ENCODE data around the gene EPN3. TPM values are rescaled to one million over a fixed set of nuclear protein-coding genes. Genes with fewer than 3 reads are reported as not detected.

Gene EPN3
- polyA plus RNA-seq, 1 donor (not counting 4 experiments of a cell fraction or from before 2014, with no cell fraction given), result 66.7 TPM

GRCh38 chr17:50521514-50521913 lies 11.0 kb upstream of the EPN3 start:
- Histone ChIP-seq H3K4me2 (ENCODE audit: control insufficient read depth, extremely low read depth, insufficient read depth, low read depth, low read length) (no peak overlapping the region), H3K79me2 (ENCODE audit: control insufficient read depth, insufficient read depth, low read length) (peaks cover 2% of the 10 kb centered on the region), H3K27me3 (ENCODE audit: control insufficient read depth, extremely low read depth, insufficient read depth, low read length) (no peaks in the 10 kb centered on the region), H3K4me3 (ENCODE audit: control insufficient read depth in 2 of 3, extremely low read depth in 1 of 3, insufficient read depth in 2 of 3, low read depth in 1 of 3, low read length in 3 of 3) (no peak overlapping the region), H4K20me1 (ENCODE audit: control insufficient read depth, extremely low read depth, insufficient read depth, low read length) (no peaks in the 10 kb centered on the region), H3K9me1 (ENCODE audit: control insufficient read depth, extremely low read depth, insufficient read depth, low read length) (no peaks in the 10 kb centered on the region), H3K9ac (ENCODE audit: control insufficient read depth, extremely low read depth, insufficient read depth, low read length) (no peak overlapping the region), H2AFZ (ENCODE audit: control insufficient read depth, low read length) (no peak overlapping the region), H3K4me1 (ENCODE audit: control insufficient read depth, extremely low read depth, insufficient read depth, low read length) (peaks cover 72% of the 10 kb centered on the region), H3K36me3 (ENCODE audit: control insufficient read depth in 2 of 2, extremely low read depth in 1 of 2, insufficient read depth in 2 of 2, low read length in 2 of 2) (no peaks in the 10 kb centered on the region), H3K9me3 (ENCODE audit: control insufficient read depth, low read depth, low read length) (no peaks in the 10 kb centered on the region), H3K27ac (ENCODE audit: control insufficient read depth, insufficient read depth, low read length) (no peak overlapping the region)
- TF ChIP-seq CTCF (optimal IDR thresholded peaks at IDR 0.05 in 1 of 3, IDR thresholded peaks at IDR 0.05 in 1 of 3, conservative IDR thresholded peaks at IDR 0.05 in 1 of 3; ENCODE audit: extremely low read depth in 1 of 3, insufficient read depth in 2 of 3, low read length in 3 of 3) (no peak), EZH2 (IDR thresholded peaks at IDR 0.05; ENCODE audit: low read length) (no peak)
- dilution Hi-C loops (cut with MboI; ENCODE audit: extremely low pct_ligation_motif_present, low sequenced_read_pairs), result no loop called here
- no peak for DNase-seq (ENCODE audit: low read depth, low spot score)
- no peak for FAIRE-seq

GRCh38 chr17:50522766-50523165 lies 9.8 kb upstream of the EPN3 start:
- H3K4me1 ChIP-seq (ENCODE audit: control insufficient read depth, extremely low read depth, insufficient read depth, low read length), result peaks cover 59% of the 10 kb centered on the region

More at GRCh38 chr17:50522766-50523165, 9.8 kb upstream of the EPN3 start:
- Histone ChIP-seq H3K27me3 (ENCODE audit: control insufficient read depth, extremely low read depth, insufficient read depth, low read length) (no peaks in the 10 kb centered on the region), H3K4me2 (ENCODE audit: control insufficient read depth, extremely low read depth, insufficient read depth, low read depth, low read length) (peak overlapping the region; percentile 49), H2AFZ (ENCODE audit: control insufficient read depth, low read length) (no peak overlapping the region), H3K36me3 (ENCODE audit: control insufficient read depth in 2 of 2, extremely low read depth in 1 of 2, insufficient read depth in 2 of 2, low read length in 2 of 2) (no peaks in the 10 kb centered on the region), H3K9ac (ENCODE audit: control insufficient read depth, extremely low read depth, insufficient read depth, low read length) (peak overlapping the region; percentile 25), H3K9me3 (ENCODE audit: control insufficient read depth, low read depth, low read length) (no peaks in the 10 kb centered on the region), H3K27ac (ENCODE audit: control insufficient read depth, insufficient read depth, low read length) (peak overlapping the region; percentile 29), H4K20me1 (ENCODE audit: control insufficient read depth, extremely low read depth, insufficient read depth, low read length) (no peaks in the 10 kb centered on the region), H3K79me2 (ENCODE audit: control insufficient read depth, insufficient read depth, low read length) (peaks cover 1% of the 10 kb centered on the region), H3K4me3 (ENCODE audit: control insufficient read depth in 2 of 3, extremely low read depth in 1 of 3, insufficient read depth in 2 of 3, low read depth in 1 of 3, low read length in 3 of 3) (no peak overlapping the region), H3K9me1 (ENCODE audit: control insufficient read depth, extremely low read depth, insufficient read depth, low read length) (no peaks in the 10 kb centered on the region)
- FAIRE-seq (peak; percentile 56), DNase-seq (ENCODE audit: low read depth, low spot score) (no peak)
- TF ChIP-seq EZH2 (IDR thresholded peaks at IDR 0.05; ENCODE audit: low read length) (no peak), CTCF (optimal IDR thresholded peaks at IDR 0.05 in 1 of 3, IDR thresholded peaks at IDR 0.05 in 1 of 3, conservative IDR thresholded peaks at IDR 0.05 in 1 of 3; ENCODE audit: extremely low read depth in 1 of 3, insufficient read depth in 2 of 3, low read length in 3 of 3) (no peak)
- dilution Hi-C loops (cut with MboI; ENCODE audit: extremely low pct_ligation_motif_present, low sequenced_read_pairs), result no loop called here

Measured in keratinocyte (primary cell).